ENCODE measurements around the gene HMGN4. TPM values are rescaled to one million over a fixed set of nuclear protein-coding genes. Genes with fewer than 3 reads are reported as not detected.
"Not testable (repeated sequence)": the region's sequence is repeated elsewhere in the genome, so short reads cannot be mapped to it uniquely, and the experiment has no call there.

The HMGN4 gene
- total RNA-seq, 2 donors from 2014 or later, result 48.8 to 79.8 TPM

- Mint-ChIP-seq H3K27ac (peak overlapping the region; percentile 91), H3K9me3 (no peaks in the 10 kb centered on the region), H3K36me3 (ENCODE audit: low read depth) (no peaks in the 10 kb centered on the region), H3K4me3 (peak overlapping the region; percentile 77), H3K4me1 (peaks cover 21% of the 10 kb centered on the region), H3K27me3 (ENCODE audit: insufficient read depth) (no peaks in the 10 kb centered on the region)
- Histone ChIP-seq H3K9me3 (ENCODE audit: control insufficient read depth, low read length) (no peaks in the 10 kb centered on the region), H3K36me3 (ENCODE audit: control insufficient read depth, insufficient read depth, low read length) (no peaks in the 10 kb centered on the region), H3K27ac (ENCODE audit: low read depth, low read length) (peak overlapping the region; percentile 84), H3K4me3 (ENCODE audit: low read length) (peak overlapping the region; percentile 85), H3K27me3 (ENCODE audit: control insufficient read depth, insufficient read depth, low read length, poor library complexity, severe bottlenecking) (no peaks in the 10 kb centered on the region), H3K9ac (ENCODE audit: extremely low read depth, low read length, poor library complexity, severe bottlenecking) (peak overlapping the region; percentile 43), H3K4me1 (ENCODE audit: control insufficient read depth, insufficient read depth, low read length) (peaks cover 2% of the 10 kb centered on the region)
- peak; percentile 93 for DNase-seq
- 0 to 2% methylated on average over 17 to 39 of the region's 49 CpGs for WGBS, 2 experiments (ENCODE audit: insufficient coverage in 1 of 2, insufficient read length in 1 of 2)
- TF ChIP-seq, protein P1, sequence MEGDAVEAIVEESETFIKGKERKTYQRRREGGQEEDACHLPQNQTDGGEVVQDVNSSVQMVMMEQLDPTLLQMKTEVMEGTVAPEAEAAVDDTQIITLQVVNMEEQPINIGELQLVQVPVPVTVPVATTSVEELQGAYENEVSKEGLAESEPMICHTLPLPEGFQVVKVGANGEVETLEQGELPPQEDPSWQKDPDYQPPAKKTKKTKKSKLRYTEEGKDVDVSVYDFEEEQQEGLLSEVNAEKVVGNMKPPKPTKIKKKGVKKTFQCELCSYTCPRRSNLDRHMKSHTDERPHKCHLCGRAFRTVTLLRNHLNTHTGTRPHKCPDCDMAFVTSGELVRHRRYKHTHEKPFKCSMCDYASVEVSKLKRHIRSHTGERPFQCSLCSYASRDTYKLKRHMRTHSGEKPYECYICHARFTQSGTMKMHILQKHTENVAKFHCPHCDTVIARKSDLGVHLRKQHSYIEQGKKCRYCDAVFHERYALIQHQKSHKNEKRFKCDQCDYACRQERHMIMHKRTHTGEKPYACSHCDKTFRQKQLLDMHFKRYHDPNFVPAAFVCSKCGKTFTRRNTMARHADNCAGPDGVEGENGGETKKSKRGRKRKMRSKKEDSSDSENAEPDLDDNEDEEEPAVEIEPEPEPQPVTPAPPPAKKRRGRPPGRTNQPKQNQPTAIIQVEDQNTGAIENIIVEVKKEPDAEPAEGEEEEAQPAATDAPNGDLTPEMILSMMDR (conservative IDR thresholded peaks at IDR 0.05), result no peak
Measured at GRCh38 chr6:26520850-26521599, 17.1 kb upstream of the HMGN4 start.

DNA sequence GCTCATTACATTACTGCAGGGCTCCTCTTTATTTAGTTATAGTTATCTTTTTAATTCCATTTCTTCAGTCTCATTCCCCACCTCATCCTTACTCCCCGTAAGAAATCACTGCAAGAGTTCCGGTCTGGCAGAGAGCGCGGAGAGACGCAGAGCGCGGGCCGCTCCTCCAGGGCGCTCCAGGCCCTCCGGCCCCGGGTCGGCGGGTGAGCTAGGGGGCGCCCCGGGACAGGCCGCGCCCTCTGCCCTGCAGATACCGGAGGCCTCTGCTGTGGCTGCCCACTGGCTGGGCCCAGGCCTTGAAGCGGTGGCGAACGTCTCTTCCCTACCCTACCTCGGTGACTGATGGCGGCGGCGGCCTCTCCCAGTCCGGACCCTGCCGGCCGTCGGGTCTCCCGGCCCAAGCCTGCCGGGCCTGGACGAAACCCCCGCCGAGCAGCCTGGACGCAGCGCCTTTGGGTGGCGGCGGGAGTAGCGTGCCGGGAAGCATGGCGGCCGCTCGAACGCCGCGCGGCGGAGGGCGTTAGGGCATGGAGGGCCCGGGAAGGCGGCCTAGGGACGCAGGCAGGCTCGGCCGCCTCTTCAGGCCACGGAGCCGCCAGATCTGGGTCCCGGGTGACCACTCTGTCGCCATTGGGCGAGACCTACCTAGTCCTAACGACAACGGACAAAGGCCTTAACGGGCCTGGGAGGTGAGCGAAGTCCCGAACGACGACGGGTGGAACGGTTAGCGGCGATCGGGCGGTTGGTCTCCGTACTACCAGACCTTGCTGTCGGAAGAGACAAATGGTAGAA, 16.4 kb upstream of the HMGN4 start:
- WGBS, 2 experiments (ENCODE audit: insufficient coverage in 1 of 2, insufficient read length in 1 of 2), result 4 to 5% methylated on average over 19 to 74 of the region's 74 CpGs
- peaks cover 2% of the 10 kb centered on the region for H3K4me1 ChIP-seq (ENCODE audit: control insufficient read depth, insufficient read depth, low read length)
- no peaks in the 10 kb centered on the region for H3K27me3 ChIP-seq (ENCODE audit: control insufficient read depth, insufficient read depth, low read length, poor library complexity, severe bottlenecking)
- H3K36me3 ChIP-seq (ENCODE audit: control insufficient read depth, insufficient read depth, low read length), result no peaks in the 10 kb centered on the region
- H3K9me3 Mint-ChIP-seq, result no peaks in the 10 kb centered on the region
- no peaks in the 10 kb centered on the region for H3K9me3 ChIP-seq (ENCODE audit: control insufficient read depth, low read length)
- TF ChIP-seq, protein P1 (conservative IDR thresholded peaks at IDR 0.05), result peak; percentile 73
- H3K36me3 Mint-ChIP-seq (ENCODE audit: low read depth), result no peaks in the 10 kb centered on the region
- H3K27ac ChIP-seq (ENCODE audit: low read depth, low read length), result peak overlapping the region; percentile 84
- H3K4me1 Mint-ChIP-seq, result peaks cover 21% of the 10 kb centered on the region
- peak overlapping the region; percentile 77 for H3K4me3 Mint-ChIP-seq
- peak overlapping the region; percentile 85 for H3K4me3 ChIP-seq (ENCODE audit: low read length)
- H3K27ac Mint-ChIP-seq, result peak overlapping the region; percentile 91
- H3K9ac ChIP-seq (ENCODE audit: extremely low read depth, low read length, poor library complexity, severe bottlenecking), result peak overlapping the region; percentile 43
- DNase-seq, result peak; percentile 93
- H3K27me3 Mint-ChIP-seq (ENCODE audit: insufficient read depth), result no peaks in the 10 kb centered on the region

GRCh38 chr6:26522486-26523228, 15.5 kb upstream of the HMGN4 start:
- 67 to 91% methylated on average over 7 to 9 of the region's 11 CpGs for WGBS, 2 experiments (ENCODE audit: insufficient coverage in 1 of 2, insufficient read length in 1 of 2)
- H3K4me1 ChIP-seq (ENCODE audit: control insufficient read depth, insufficient read depth, low read length); H3K9me3 Mint-ChIP-seq; H3K27me3 Mint-ChIP-seq (ENCODE audit: insufficient read depth); H3K27me3 ChIP-seq (ENCODE audit: control insufficient read depth, insufficient read depth, low read length, poor library complexity, severe bottlenecking); H3K27ac ChIP-seq (ENCODE audit: low read depth, low read length); H3K9me3 ChIP-seq (ENCODE audit: control insufficient read depth, low read length); H3K36me3 ChIP-seq (ENCODE audit: control insufficient read depth, insufficient read depth, low read length); H3K36me3 Mint-ChIP-seq (ENCODE audit: low read depth): not testable (repeated sequence)
- peak overlapping the region; percentile 83 for H3K27ac Mint-ChIP-seq
- H3K4me1 Mint-ChIP-seq, result peaks cover 21% of the 10 kb centered on the region
- peak; percentile 18 for DNase-seq
- H3K4me3 Mint-ChIP-seq, result peak overlapping the region; percentile 77
- H3K4me3 ChIP-seq (ENCODE audit: low read length), result peak overlapping the region; percentile 85
- peak overlapping the region; percentile 43 for H3K9ac ChIP-seq (ENCODE audit: extremely low read depth, low read length, poor library complexity, severe bottlenecking)

DNA sequence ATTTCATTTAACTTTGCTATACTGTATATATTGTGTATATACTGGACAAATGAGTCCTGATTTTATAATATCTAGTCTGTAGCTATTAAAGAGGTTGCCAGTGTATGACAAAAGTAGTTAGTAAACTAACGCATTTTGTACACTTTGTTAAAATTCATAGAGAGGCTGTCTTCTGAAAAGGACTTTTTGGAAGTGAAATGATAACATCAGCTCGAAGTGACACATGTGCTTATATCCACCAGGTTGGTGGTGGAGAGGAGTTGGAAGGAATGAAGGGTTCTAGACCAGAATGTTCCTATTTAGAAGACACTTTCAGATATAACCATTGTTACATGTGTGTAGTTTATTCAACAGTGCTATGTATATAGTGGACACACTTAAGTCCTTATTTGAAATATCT, 13.9 kb upstream of the HMGN4 start:
- not testable (repeated sequence) for H3K4me3 ChIP-seq (ENCODE audit: low read length); H3K36me3 Mint-ChIP-seq (ENCODE audit: low read depth); H3K9me3 ChIP-seq (ENCODE audit: control insufficient read depth, low read length); H3K36me3 ChIP-seq (ENCODE audit: control insufficient read depth, insufficient read depth, low read length); H3K9me3 Mint-ChIP-seq; H3K9ac ChIP-seq (ENCODE audit: extremely low read depth, low read length, poor library complexity, severe bottlenecking); H3K27me3 ChIP-seq (ENCODE audit: control insufficient read depth, insufficient read depth, low read length, poor library complexity, severe bottlenecking); H3K4me1 ChIP-seq (ENCODE audit: control insufficient read depth, insufficient read depth, low read length); H3K27ac ChIP-seq (ENCODE audit: low read depth, low read length); H3K4me3 Mint-ChIP-seq; DNase-seq; H3K27me3 Mint-ChIP-seq (ENCODE audit: insufficient read depth); H3K27ac Mint-ChIP-seq
- peaks cover 29% of the 10 kb centered on the region for H3K4me1 Mint-ChIP-seq
- WGBS, 2 experiments (ENCODE audit: insufficient coverage in 1 of 2, insufficient read length in 1 of 2), result 93 to 100% methylated on average over 2 of the region's 2 CpGs
